IgD-negative memory B cell (primary cell): ENCODE measurements around the gene HGS. TPM values are rescaled to one million over a fixed set of nuclear protein-coding genes. Genes with fewer than 3 reads are reported as not detected.

Source experiments
- H3K27ac Mint-ChIP-seq, 3 donors: one replicate each; pipeline ENCODE4 v1.8.0; 2020 to 2022; ENCODE audit warnings: mild to moderate bottlenecking in 3 of 3, mixed read lengths in 3 of 3, moderate library complexity in 1 of 3
- H3K27me3 Mint-ChIP-seq: one replicate; pipeline ENCODE4 v1.8.0; 2021; ENCODE audit warnings: mixed read lengths
- H3K36me3 Mint-ChIP-seq: one replicate; pipeline ENCODE4 v1.8.0; 2020; ENCODE audit warnings: mild to moderate bottlenecking, mixed read lengths
- H3K4me1 Mint-ChIP-seq, 3 donors: one replicate each; pipeline ENCODE4 v1.8.0; 2020 to 2022; ENCODE audit warnings: mixed read lengths in 3 of 3, mild to moderate bottlenecking in 1 of 3
- H3K4me3 Mint-ChIP-seq, 4 donors: one replicate each; pipeline ENCODE4 v1.8.0; 2020 to 2022; ENCODE audit warnings: mild to moderate bottlenecking in 4 of 4, mixed read lengths in 4 of 4, moderate library complexity in 3 of 4
- H3K9me3 Mint-ChIP-seq, 3 donors: one replicate each; pipeline ENCODE4 v1.8.0; 2020 to 2021; ENCODE audit warnings: mixed read lengths in 3 of 3, mild to moderate bottlenecking in 1 of 3
- polyA plus RNA-seq: library from polyadenylated mRNA; unstranded; fragments of 300-500 nt; fragmentation: Illumina TruSeq; gene quantifications from one replicate; pipeline ENCODE4 v1.2.3, GENCODE V29; 2021

HGS gene
- polyA plus RNA-seq, 1 donor from 2014 or later = 37.6 TPM

DNA sequence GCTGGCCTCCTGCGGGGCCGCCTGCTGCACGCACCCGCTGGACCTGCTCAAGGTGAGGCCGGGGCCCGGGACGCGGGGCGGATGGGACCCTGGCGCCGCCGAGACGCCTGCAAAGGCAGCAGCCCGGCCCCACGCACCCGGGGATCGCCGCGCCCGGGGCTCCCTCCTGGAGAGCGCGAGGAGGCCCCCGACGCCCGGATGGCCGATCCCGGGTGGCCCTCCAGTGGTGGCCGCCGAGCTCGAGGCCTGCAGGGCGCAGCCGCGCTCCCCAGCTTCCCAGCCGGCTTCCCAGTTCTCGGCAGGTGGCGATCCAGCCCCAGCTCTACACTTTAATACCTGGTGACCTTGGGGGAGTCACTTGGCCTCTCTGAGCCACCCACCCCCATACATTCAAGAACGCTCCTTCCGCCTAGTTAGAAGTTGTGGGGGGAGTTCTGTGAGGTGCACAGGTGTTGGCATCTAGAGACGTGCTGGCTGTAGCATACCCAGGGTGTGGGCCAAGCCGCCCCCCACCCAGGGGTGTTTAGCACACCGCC lies 28.7 kb downstream of the HGS start:
- H3K4me3 Mint-ChIP-seq = peak overlapping the region; percentile 19 to 91 (median 81)
- peak overlapping the region in 1 of 3 donors; percentile 80 for H3K27ac Mint-ChIP-seq
- peaks cover 4% of the 10 kb centered on the region for H3K27me3 Mint-ChIP-seq
- H3K36me3 Mint-ChIP-seq = no peaks in the 10 kb centered on the region
- H3K4me1 Mint-ChIP-seq = peaks cover 0 to 11% (median 8%) of the 10 kb centered on the region in 3 donors
- H3K9me3 Mint-ChIP-seq = no peaks in the 10 kb centered on the region

DNA sequence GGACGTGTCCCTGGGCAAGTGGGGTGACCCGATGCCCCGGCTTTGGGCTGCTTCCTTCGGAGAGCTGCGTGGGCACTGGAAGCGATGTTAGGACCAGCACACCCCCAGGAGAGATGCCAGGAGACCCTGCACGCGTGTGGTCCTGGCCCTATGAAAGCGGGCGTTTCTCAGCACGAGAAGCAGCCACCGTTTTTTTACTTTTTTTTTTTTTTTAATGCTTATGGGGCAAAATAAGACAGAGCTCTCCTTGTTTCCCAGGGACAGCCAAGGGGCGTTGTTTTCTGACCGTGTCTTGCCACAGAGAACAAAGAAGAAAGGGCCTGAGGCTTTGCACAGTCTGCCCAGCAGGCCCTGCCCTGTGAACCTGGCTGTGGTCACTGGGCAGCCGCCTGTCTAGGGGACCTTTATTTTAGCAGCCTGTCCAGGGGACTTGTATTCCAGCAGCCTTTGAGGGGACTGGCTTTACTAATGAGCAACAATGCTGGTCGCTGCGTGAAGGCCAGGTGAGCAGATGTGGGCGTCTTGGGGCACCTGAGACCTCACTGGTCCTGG lies 29.3 kb downstream of the HGS start:
- no peaks in the 10 kb centered on the region for H3K36me3 Mint-ChIP-seq
- no peaks in the 10 kb centered on the region for H3K9me3 Mint-ChIP-seq
- peaks cover 4% of the 10 kb centered on the region for H3K27me3 Mint-ChIP-seq
- peak overlapping the region; percentile 19 to 91 (median 81) for H3K4me3 Mint-ChIP-seq
- peak overlapping the region in 1 of 3 donors; percentile 80 for H3K27ac Mint-ChIP-seq
- H3K4me1 Mint-ChIP-seq = peaks cover 0 to 11% (median 8%) of the 10 kb centered on the region in 3 donors

DNA sequence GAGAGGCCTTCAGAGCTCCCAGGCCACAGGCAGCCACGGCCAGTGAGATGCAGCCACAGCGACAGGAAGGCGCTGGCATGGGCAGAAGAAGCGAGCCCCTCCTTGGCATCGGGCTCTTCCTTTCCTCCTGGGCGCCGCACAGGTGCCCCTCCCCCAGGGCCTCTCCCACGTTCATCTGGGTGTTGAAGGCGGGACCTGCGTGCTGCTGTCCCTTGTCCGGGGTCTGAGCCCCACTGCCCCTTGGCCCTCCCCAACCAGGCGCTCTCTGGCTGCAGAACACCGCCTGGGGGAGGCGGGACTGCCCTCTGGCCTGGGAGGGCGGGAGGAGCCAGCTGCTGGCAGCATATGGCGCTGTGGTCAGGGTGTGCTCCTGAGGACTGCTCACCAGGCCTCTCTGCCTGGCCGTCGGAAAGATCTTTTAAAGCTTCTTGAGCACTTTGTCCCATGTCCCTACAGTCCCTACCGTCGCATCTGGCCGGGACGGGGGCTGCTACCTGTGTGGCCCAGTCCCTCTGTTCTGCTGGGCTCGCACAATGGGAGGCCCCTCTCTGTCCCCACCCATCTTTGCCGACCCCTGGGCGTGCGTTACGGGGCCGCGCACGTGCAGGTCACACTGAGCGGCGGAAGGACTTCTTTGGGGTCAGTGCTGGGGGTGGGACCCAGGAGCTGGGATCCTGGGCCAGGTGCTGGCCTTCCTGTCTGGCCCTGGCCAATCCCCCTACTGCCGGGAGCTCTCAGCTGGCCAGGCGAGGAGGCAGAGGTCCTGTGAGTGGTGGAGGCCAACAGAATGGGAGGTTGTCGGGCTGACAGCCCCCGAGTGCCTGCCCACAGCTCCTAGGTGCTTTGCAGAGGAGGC lies 30.0 kb downstream of the HGS start:
- peaks cover 4% of the 10 kb centered on the region for H3K27me3 Mint-ChIP-seq
- no peak overlapping the region for H3K27ac Mint-ChIP-seq
- peak overlapping the region in 3 of 4 donors; percentile 17 to 47 (median 19) for H3K4me3 Mint-ChIP-seq

DNA sequence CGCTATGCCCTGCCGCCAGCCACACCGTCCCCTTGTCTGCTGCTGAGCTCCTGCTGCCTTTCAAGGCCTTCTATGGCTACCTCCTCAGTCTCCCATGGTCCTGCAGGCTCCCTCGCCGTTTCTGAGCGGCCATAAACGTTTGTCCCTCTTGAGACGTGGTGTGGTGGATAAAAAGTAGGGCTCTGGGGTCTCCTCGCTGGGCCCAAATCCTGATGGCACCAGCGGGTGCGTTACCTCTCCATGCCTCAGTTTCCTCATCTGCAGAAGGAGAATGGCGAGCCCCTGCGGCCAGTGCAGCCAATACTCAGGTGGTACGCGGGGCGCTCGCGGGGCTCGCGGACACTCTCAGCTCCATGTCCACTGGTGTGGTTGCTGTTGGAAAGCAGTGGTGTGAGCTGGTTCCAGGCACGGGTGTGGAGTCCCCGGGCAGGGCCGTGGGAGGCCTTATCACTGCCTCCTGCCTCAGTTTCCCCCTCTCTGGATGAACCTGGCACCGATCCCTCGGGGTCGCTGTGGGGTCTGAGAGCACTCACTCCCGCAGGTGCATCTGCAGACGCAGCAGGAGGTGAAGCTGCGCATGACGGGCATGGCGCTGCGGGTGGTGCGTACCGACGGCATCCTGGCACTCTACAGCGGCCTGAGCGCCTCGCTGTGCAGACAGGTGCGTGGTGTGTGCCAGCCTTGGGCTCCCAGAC lies 30.7 kb downstream of the HGS start:
- peaks cover 0 to 11% (median 8%) of the 10 kb centered on the region in 3 donors for H3K4me1 Mint-ChIP-seq
- no peaks in the 10 kb centered on the region for H3K36me3 Mint-ChIP-seq
- H3K27me3 Mint-ChIP-seq = peaks cover 4% of the 10 kb centered on the region
- H3K9me3 Mint-ChIP-seq = no peaks in the 10 kb centered on the region
- H3K27ac Mint-ChIP-seq = no peak overlapping the region
- H3K4me3 Mint-ChIP-seq = peak overlapping the region in 1 of 4 donors; percentile 17

More for the DNA sequence above, 30.0 kb downstream of the HGS start:
- Mint-ChIP-seq H3K36me3 (no peaks in the 10 kb centered on the region), H3K4me1 (peaks cover 0 to 11% (median 8%) of the 10 kb centered on the region in 3 donors), H3K9me3 (no peaks in the 10 kb centered on the region)

DNA sequence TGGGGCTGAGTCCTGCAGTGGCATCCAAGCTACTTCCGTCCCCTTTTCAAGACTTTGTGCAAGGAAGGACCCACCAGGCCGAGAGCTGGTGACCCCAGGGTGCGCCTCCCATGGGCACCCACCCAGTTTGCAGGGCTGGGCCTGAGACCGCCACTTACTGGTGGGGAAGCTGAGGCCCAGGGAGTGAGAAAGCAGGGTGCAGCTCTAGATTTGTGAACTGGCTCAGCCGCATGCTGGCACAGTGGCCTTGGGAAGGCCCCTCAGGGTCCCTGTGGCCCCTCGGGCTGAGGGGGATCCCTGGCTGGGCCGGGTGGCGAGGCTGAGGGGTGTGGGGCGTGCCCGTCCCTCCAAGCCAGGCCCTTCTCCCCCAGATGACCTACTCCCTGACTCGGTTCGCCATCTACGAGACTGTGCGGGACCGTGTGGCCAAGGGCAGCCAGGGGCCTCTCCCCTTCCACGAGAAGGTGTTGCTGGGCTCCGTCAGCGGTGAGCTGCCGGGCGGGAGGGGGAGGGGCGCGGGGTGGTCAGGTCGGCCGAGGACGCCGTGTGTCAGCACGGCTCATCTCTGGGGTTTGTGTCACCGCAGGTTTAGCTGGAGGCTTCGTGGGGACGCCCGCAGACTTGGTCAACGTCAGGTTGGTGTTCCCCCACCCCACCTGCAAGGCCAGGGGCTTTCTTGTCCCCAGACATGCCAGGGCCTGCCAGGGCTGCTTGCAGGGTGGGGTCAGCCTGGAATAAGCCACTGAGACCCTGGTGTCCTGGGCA lies 31.5 kb downstream of the HGS start:
- H3K27me3 Mint-ChIP-seq = peaks cover 4% of the 10 kb centered on the region
- no peaks in the 10 kb centered on the region for H3K9me3 Mint-ChIP-seq
- no peaks in the 10 kb centered on the region for H3K36me3 Mint-ChIP-seq
- peaks cover 0 to 11% (median 8%) of the 10 kb centered on the region in 3 donors for H3K4me1 Mint-ChIP-seq
- no peak overlapping the region for H3K27ac Mint-ChIP-seq
- no peak overlapping the region for H3K4me3 Mint-ChIP-seq

DNA sequence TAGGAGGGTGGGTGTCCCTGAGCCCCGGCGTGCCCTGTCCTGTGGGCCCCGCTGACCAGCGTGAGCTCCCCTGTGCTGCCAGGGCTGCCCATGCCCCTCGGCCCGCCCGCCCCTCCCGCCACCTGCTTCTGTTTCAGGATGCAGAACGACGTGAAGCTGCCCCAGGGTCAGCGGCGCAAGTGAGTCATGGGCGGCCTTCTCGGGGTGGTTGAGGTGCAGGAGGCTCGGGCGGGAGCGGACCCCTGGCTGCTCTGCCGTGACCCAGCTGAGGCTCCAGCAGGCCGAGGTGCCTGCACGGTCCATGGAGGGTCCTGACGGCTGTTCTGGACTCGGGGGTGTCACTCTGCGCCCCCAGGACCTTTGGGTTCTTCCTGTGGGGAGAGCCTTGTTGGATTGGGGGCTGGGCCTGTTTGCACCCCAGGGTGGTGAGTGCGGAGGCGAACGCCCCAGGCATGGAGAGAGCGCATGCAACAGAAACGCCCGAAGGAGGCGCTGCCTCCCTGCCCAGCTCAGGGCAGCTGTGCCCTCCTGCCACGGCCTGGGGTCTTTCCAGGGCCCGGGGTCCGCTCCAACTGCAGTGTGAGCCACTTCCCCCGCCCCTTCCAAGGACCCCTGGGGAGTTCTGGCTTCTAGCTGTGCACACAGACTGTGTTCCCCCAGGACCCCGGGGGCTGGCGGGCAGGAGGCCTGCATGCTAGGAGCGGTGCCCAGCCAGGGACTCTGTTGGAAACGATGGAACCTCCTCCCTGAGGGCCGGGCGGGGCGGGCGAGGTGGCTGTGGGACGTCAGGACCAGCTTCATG lies 32.3 kb downstream of the HGS start:
- Mint-ChIP-seq H3K4me3 (no peak overlapping the region), H3K9me3 (no peaks in the 10 kb centered on the region), H3K4me1 (peaks cover 0 to 5% (median 3%) of the 10 kb centered on the region in 3 donors), H3K36me3 (no peaks in the 10 kb centered on the region), H3K27ac (no peak overlapping the region), H3K27me3 (no peaks in the 10 kb centered on the region)

DNA sequence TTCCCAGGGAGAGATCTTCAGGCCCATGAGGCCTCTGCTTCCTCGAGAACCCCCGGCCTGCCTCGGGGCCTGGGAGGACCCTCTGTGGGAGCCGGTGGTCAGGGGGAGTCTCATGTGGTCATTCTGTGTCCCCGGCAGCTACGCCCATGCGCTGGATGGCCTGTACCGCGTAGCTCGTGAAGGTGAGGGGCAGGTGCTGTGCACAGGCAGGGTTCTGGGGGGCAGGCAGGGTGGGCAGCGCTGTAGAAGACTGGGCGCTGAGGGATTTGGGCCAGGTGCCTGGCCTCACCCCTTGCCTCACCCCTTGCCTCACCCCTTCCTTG lies 32.8 kb downstream of the HGS start:
- Mint-ChIP-seq H3K4me1 (peaks cover 0 to 5% (median 3%) of the 10 kb centered on the region in 3 donors), H3K27ac (no peak overlapping the region), H3K9me3 (no peaks in the 10 kb centered on the region), H3K27me3 (no peaks in the 10 kb centered on the region), H3K4me3 (no peak overlapping the region), H3K36me3 (no peaks in the 10 kb centered on the region)

DNA sequence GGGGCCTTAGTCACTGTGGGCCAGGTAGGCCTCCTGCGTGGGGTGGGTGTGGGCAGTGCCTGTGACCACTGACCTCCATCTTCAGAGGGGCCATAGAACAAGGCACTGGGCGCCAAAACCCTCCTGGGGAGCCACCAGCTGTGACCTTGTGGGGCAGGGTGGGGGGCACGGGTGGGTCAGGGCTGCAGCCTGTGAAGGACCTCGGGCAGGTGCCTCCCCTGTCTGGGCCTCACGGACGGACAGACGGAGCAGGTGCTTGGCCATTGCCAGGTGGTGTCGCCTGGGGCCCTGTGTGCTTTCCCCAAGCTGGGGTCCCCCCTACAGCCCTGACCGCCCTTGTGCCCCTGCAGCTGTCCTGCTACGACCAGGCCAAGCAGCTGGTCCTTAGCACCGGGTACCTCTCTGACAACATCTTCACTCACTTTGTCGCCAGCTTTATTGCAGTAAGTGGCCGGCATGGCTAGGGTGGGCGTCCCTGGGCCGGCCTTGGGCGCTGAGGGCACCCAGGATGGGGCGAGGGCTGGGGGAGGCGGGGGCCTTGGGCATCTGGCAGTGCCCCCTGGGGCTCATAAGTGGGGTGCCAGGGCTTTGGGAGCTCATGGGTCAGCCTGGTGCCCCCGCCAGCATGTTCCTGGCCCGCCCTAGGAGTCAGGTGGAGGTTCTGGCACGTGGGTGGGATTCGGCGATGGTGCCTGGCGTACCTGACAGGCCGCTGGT lies 33.4 kb downstream of the HGS start:
- H3K27ac Mint-ChIP-seq = no peak overlapping the region
- H3K36me3 Mint-ChIP-seq = no peaks in the 10 kb centered on the region
- H3K4me1 Mint-ChIP-seq = peaks cover 0 to 5% (median 3%) of the 10 kb centered on the region in 3 donors

DNA sequence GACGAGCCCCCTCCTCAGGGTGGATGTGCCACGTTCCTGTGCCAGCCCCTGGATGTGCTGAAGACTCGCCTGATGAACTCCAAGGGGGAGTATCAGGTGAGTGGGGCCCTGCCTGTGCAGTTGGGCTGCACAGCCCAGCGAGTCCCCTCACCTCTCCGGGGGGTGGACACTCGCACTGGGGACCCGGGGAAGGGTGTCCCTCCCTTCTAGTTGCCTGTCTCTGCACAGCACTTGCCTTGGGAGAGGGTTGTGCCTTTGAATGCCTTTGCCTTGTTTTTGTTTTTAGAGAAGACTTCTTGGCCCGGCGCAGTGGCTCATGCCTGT lies 33.9 kb downstream of the HGS start:
- Mint-ChIP-seq H3K27ac (no peak overlapping the region), H3K9me3 (no peaks in the 10 kb centered on the region), H3K4me1 (peaks cover 0 to 4% (median 2%) of the 10 kb centered on the region in 3 donors), H3K27me3 (peaks cover 2% of the 10 kb centered on the region), H3K4me3 (no peak overlapping the region), H3K36me3 (no peaks in the 10 kb centered on the region)

More for the DNA sequence above, 33.4 kb downstream of the HGS start:
- Mint-ChIP-seq H3K27me3 (peaks cover 2% of the 10 kb centered on the region), H3K4me3 (no peak overlapping the region), H3K9me3 (no peaks in the 10 kb centered on the region)

DNA sequence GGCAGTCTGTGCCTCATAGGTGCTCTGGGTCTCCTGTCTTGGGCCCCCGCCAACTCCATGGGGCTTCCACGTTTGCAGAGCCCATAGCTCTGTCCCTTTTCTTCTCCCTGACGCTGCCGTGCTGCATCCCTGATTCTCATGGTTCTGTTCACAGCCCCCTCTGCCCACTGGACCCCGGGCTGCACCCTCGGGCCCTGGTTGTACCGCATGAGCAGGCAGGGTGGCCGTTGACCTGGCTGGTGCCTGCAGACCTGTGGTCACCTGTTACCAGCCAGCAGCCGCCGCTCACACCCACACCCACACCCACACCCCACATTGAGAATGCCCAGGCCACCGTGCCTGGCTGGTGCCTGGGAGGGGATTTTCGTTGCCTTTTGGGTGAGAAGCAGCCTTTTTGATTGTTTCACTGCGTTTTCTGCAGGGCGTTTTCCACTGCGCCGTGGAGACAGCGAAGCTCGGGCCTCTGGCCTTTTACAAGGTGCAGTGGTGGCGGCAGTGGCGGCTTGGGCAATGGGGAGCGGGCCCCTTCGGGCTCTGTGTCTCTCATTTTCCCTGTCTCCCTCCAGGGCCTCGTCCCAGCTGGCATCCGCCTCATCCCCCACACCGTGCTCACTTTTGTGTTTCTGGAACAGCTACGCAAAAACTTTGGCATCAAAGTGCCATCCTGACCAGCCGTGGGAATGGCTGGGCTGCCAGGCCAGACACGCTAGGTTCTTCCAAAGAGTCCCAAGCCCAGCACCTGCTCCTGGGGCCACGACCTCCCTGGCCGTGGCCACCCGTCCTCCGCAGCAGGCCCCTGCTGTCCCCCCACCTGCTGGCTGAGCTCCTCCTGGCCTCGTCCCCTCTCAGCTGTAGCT lies 35.8 kb downstream of the HGS start:
- H3K4me1 Mint-ChIP-seq = no peaks in the 10 kb centered on the region
- H3K27me3 Mint-ChIP-seq = peaks cover 2% of the 10 kb centered on the region

DNA sequence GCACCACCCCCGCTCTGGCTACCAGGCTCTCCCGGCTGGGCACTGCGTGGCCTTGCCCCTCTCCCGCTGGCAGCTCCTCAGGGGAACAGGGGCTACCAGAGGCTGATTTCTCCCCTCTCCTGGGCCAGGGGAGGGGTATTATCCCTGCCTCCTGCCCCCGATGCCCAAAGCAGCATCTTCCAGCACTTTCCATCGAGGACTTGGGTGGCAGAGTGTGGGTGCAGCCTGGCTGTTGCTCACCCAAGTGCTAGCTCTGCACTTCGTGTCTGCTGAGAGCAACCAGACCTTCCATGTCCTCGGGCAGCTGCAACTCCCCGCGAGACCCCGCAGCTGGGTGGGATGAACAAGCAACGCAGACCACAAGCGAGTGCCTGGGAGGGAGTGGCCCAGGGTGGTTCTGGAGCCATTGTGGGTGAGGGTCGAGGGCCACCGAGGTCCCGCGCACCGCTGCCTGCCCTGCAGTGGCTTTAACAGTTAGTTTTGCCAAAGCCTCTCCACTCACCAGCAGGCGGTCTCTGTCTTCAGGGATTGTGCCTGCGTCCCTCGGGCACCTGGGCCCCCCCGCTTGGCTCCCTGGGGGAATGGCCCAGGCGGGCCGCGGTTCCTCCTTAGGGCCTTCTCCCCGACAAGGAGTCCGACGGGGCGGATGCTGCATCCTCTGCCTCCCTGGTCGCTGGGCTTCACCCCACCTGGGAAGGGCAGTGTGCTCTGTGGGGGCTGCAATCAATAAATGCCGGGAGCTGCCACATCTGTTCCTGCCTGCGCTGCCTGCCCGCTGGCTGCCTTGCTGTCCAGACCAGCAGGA lies 36.7 kb downstream of the HGS start:
- Mint-ChIP-seq H3K36me3 (no peaks in the 10 kb centered on the region), H3K4me3 (no peak overlapping the region), H3K4me1 (no peaks in the 10 kb centered on the region), H3K27ac (no peak overlapping the region), H3K9me3 (no peaks in the 10 kb centered on the region), H3K27me3 (peaks cover 2% of the 10 kb centered on the region)

More for the DNA sequence above, 35.8 kb downstream of the HGS start:
- H3K9me3 Mint-ChIP-seq = no peaks in the 10 kb centered on the region
- H3K36me3 Mint-ChIP-seq = no peaks in the 10 kb centered on the region
- H3K27ac Mint-ChIP-seq = peak overlapping the region in 1 of 3 donors; percentile 68
- no peak overlapping the region for H3K4me3 Mint-ChIP-seq
